ENCODE measurements around the gene HGFAC.

HGFAC gene

GRCh38 chr4:3473996-3474765, 32.4 kb downstream of the HGFAC start:
- no peak for DNase-seq (ENCODE audit: low read depth in 2 of 2)

GRCh38 chr4:3475041-3475712, 33.4 kb downstream of the HGFAC start:
- no peak for DNase-seq (ENCODE audit: low read depth in 2 of 2)

GRCh38 chr4:3475713-3476260, 34.0 kb downstream of the HGFAC start:
- no peak for DNase-seq (ENCODE audit: low read depth in 2 of 2)

GRCh38 chr4:3476341-3476747, 34.6 kb downstream of the HGFAC start:
- DNase-seq (ENCODE audit: low read depth in 2 of 2): no peak

- DNase-seq (ENCODE audit: low read depth in 2 of 2): no peak
Measured at GRCh38 chr4:3476936-3477749, 35.4 kb downstream of the HGFAC start.

GRCh38 chr4:3477750-3478430, 36.1 kb downstream of the HGFAC start:
- DNase-seq (ENCODE audit: low read depth in 2 of 2): no peak

GRCh38 chr4:3478446-3479357, 36.9 kb downstream of the HGFAC start:
- DNase-seq (ENCODE audit: low read depth in 2 of 2): no peak

- no peak for DNase-seq (ENCODE audit: low read depth in 2 of 2)
Measured at GRCh38 chr4:3479358-3480101, 37.8 kb downstream of the HGFAC start.

- peak; percentile 60 to 74 for DNase-seq (ENCODE audit: low read depth in 2 of 2)
Measured at GRCh38 chr4:3480528-3481112, 38.9 kb downstream of the HGFAC start.

- no peak for DNase-seq (ENCODE audit: low read depth in 2 of 2)
Measured at GRCh38 chr4:3481113-3481531, 39.4 kb downstream of the HGFAC start.

- no peak for DNase-seq (ENCODE audit: low read depth in 2 of 2)
Measured at GRCh38 chr4:3481783-3482393, 40.1 kb downstream of the HGFAC start.

- DNase-seq (ENCODE audit: low read depth in 2 of 2): no peak
Measured at GRCh38 chr4:3482707-3483106, 40.9 kb downstream of the HGFAC start.

GRCh38 chr4:3483471-3483921, 41.7 kb downstream of the HGFAC start:
- no peak for DNase-seq (ENCODE audit: low read depth in 2 of 2)

GRCh38 chr4:3484057-3484973, 42.5 kb downstream of the HGFAC start:
- DNase-seq (ENCODE audit: low read depth in 2 of 2): no peak

- no peak for DNase-seq (ENCODE audit: low read depth in 2 of 2)
Measured at GRCh38 chr4:3485011-3485791, 43.4 kb downstream of the HGFAC start.

- DNase-seq (ENCODE audit: low read depth in 2 of 2): no peak
Measured at GRCh38 chr4:3485886-3486540, 44.2 kb downstream of the HGFAC start.
